ENCODE measurements around the gene DDX51. TPM values are rescaled to one million over a fixed set of nuclear protein-coding genes. Genes with fewer than 3 reads are reported as not detected.
"Not testable (repeated sequence)": the region's sequence is repeated elsewhere in the genome, so short reads cannot be mapped to it uniquely, and the experiment has no call there.

The DDX51 gene
- polyA plus RNA-seq, 3 donors: 10.9 to 12.8 (median 11.7) TPM

DNA sequence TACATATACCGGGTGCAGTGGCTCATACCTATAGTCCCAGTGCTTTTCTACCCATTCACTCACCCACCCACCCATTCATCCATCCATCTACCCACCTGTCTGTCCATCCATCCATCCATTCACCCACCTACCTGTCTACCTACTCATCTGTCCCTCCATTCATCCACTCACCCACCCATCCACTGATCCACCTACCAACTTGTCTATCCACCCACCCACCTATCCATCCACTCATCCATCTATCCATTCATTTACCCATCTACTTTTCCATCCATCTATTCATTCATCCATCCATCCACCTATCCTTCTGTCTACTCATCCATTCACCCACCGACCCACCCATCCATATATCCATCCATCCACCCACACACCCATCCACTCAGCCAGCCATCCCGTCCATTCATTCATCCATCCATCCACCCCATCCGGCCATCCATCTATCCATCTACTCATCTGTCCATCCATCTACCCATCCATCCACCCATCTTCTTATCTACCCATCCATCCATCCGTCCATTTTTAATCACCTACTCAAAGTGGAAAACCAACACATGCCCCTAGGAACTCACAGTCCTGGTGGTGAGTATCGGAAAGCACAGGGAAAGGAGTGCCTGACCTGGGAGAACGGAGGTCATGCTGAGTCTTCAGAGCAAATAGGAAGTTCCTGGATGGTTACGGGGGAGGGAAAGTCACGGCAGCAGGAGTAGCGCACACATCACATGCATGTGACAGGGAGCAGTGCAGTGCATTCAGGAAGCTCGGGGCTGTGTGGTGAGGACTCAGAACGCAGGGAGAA is 20.0 kb downstream of the DDX51 start:
- no peak for DNase-seq (ENCODE audit: low read depth in 3 of 3, low spot score in 2 of 3)

DNA sequence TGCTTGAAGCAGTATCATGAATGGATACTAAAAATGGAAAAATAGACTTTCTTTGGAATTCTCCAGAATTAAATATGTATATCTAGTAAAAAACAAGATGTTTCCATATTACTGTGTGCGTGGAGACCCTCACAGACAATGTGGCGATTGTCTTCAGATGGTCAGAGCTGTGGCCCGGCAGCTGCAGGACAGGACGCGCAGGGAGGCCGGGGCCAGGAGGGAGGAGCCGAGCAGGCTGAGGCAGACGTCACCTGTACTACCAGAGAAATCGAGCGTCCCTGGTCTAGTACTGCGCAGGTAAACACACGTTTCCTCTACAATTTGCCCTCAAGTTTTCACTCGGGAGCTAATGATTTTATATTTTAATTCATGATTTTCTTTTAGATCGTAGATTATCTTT is 22.8 kb downstream of the DDX51 start:
- no peak for DNase-seq (ENCODE audit: low read depth in 3 of 3, low spot score in 2 of 3)

DNA sequence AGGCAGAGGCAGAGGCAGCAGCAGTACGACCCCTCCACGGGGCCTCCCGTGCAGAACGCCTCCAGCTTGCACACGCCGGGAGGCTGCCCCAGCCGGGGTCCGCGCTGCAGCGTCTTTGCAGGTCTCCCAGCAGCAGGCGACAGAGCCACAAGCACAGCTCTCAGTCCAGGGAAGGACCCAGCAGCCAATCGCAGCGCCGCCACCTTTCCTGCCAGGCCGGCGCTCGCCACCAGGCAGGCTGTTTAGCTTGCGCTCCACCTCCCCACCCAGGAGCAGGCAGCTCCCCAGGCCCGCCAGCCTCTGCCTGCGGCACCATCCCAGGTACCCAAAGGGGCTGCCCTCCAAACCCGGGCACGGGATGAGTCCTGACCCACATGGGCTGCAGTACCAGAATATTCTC is 25.2 kb downstream of the DDX51 start:
- no peak for DNase-seq (ENCODE audit: low read depth in 3 of 3, low spot score in 2 of 3)

DNA sequence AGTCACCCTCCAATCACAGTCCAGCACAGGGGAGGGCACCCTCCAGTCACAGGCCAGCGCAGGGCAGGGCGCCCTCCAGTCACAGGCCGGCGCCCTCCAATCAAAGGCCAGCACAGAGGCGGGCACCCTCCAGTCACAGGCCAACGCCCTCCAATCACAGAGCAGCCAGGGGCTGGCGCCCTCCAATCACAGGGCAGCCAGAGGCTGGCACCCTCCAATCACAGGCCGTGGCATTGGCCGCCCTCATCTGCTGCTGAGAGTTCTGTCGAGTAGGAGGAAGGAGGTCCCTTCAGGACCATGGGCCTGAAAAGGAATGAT is 26.6 kb downstream of the DDX51 start:
- DNase-seq (ENCODE audit: low read depth in 3 of 3, low spot score in 2 of 3): no peak

DNA sequence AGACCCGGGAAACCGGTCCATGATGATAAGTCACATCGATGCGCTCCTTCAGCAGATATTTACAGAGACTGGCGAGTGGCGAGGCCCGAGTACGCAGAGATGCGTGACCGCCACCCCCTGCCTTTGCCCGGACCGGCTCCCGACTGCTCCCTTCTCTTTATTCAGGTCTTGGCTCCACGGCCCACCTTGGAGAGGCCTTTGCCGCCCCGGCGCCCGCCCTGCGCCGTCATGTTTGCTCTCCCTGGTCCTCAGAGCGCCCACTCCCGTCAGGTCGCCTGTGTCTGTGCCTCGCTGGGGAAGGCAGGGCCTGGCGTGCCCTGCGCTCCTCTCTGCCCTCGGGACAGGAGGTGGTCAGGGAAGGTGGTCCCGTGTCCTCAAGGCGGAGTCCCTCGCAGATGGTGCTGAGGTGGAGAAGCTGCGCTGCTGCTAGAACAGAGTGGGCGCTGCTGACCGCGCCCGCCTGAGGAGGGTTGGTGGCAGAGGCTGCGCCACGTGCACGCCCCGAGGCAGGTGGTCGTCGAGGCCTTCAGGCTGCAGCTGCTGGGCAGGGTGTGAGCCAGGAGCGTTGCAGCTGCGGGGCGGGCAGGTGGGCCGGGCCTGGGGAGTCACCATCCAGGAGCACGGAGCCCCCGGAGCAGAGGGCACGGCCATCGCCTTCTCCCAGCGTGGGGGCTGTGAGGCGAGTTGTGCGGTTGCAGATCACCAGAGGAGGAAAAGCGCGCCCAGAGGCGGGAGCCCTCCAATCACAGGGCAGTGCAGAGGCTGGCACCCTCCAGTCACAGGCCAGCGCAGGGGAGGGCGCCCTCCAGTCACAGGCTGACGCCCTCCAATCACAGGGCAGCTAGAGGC is 27.2 kb downstream of the DDX51 start:
- no peak for DNase-seq (ENCODE audit: low read depth in 3 of 3, low spot score in 2 of 3)

DNA sequence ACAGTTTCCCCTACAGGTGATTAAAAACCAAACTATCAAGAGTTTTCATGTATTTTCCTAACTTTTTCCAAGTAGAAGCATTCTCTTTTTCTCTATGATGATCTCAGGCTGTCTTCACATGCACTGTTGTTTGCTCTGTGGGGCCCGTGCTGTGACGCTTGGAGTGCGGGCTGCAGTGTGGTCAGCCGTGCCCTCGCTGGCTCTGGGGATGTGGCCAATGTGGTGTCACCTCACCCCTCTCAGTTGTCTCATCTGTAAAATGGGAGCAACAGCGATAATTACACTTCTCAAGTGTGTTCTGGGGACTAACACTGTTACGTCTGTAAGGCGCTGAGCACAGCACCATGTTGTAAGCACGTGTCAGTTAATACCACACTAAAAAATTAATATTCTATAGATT is 28.6 kb downstream of the DDX51 start:
- no peak for DNase-seq (ENCODE audit: low read depth in 3 of 3, low spot score in 2 of 3)

DNA sequence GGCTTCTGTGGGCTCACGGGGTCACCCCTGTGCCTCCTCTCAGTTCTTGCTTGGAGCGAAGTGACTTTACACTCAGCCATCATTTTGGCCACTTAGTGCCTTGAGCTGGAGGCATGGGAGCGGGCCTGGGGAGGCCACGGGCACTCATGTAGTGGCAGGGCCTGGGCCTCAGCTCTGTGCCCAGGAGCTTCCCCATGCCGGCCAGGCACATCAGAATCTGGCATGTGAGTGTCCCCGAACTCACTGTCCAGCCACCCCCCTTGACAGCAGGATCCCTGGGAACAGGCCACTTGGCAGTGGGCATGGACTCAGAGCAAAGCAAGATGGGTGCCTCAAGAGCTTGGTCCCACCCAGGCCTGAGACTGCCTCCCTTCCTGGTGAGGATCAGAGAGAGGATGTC is 29.5 kb downstream of the DDX51 start:
- DNase-seq (ENCODE audit: low read depth in 3 of 3, low spot score in 2 of 3): no peak

DNA sequence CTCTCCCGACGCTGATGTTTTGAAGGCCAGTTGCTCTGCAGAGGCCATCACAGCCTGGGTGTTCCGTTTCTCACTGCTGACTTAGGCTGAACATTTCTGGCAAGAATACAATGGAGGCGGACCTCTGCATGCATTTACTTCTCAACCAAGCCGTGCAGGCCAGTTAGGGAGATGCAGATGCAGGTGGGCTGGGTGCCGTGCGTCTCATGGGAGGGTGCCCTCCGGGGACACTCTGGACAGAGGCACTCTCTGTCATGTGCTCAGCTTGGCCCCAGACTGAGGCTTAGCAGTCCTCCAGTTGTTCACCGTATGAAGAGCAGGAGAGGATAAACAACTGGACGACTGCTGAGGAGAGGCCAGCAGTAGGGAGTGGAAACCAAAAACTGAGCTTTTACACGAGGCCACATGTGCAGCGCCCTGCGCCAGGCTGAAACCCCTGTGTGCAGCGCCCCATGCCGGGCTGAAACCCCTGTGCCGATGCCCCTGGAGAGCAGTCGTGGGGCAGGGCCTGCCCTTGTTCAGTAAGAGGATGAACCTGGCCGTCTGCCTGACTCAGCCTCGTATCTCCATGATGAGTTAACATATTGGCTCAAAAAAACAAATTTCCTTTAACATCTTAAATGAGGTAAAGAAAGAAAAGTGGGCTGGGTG is 32.3 kb downstream of the DDX51 start:
- DNase-seq (ENCODE audit: low read depth in 3 of 3, low spot score in 2 of 3): no peak

DNA sequence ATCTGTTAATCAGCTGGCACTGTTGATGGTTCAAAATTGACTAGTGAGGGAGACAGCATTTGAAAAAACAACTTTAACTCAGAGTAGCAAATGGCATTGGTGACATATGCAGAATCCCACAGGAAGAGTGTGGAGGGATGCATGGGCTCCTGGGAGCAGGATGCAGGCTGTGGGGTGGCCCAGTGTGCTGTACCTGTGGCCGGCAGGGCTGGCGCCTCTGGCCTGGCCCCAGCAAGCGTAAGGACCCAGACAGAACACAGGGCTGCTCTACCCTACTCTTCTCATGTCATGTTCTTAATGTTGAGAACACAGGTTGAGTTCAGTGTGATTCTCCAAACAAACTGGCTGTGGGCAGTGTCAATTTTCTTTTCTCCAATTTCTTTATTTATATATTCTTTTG is 33.4 kb downstream of the DDX51 start:
- DNase-seq (ENCODE audit: low read depth in 3 of 3, low spot score in 2 of 3): no peak

DNA sequence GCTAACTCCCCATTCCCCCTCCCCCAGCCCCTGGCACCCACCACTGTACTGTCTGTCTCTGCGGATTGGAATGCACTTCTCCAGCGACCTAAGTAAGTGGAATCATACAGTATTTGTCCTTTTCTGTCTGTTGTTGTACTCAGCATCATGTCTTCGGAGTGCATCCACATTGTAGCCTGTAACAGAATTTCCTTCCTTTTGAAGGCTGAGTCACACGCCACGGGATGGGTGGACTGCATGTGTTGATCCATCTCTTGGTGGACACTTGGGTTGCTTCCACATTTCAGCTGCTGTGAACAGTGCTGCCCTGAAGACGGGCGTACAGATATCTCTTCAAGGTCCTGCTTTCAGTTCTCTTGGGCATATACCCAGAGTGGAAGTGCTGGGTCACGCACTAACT is 34.4 kb downstream of the DDX51 start:
- no peak for DNase-seq (ENCODE audit: low read depth in 3 of 3, low spot score in 2 of 3)

DNA sequence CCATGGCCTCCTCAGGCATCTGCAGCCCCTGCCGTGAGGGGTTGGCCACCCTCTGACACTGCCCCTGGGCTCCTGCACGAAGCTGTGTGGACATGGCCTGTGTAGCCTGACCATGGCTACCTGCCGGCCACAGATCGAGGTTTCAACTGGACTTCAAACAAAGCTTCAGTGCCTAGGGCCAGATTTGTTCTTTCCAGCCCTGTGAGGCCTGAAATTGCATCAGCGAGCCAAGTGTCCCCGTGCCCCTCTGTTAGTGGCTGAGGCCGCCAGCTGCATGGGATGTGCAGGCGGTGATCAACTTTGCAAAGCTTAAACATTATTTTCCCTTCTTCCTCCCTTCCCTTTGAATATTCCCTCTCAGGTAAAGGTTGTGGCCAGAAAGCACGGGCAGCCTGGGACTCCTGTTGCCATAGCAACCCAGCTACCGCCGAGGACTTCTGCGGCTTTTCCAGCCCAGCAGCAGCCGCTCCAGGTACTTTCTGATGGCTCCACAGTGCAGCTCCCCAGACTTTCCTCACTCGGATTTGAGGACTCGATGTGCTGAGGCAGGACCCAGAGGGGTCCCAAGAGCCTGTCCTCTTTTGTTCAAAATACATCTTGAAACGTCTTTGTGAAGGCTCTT is 35.8 kb downstream of the DDX51 start:
- no peak for DNase-seq (ENCODE audit: low read depth in 3 of 3, low spot score in 2 of 3)

DNA sequence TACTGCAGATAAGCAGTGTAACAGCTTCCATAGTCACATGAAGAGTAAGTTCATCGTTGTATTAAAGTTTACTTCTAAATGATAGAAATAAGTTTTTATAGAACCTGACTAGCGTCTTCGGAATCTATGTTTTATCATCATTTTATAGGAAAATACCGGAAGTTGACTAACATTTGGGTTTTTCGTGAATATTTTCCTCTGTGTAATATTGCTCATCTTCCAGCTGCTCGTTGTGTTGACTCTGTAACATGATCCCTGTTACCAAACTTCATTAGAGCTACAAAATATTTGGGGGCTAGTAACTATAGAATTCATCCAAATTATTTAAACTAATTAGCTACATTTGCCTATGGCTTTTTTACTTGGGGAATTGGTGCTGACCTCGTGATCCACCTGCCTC is 37.2 kb downstream of the DDX51 start:
- no peak for DNase-seq (ENCODE audit: low read depth in 3 of 3, low spot score in 2 of 3)

DNA sequence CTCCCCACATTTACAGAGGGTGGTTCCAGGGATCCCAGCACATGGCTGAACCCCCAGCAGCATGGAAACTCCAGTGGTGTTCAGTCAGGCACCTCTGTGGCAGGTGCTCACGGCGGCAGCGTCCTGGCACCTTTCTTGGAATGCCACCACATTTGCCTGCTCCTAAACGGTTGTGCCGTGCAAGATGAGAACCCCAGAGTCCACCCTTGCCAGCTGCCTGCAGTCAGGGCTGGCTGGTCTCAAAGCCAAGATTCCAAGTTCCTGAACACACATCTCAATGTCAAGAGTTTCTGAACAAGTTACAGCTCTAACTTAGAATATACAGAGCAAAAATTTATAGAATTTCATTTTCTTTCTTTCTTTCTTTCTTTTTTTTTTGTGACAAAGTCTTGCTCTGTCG is 38.7 kb downstream of the DDX51 start:
- DNase-seq (ENCODE audit: low read depth in 3 of 3, low spot score in 2 of 3): no peak

DNA sequence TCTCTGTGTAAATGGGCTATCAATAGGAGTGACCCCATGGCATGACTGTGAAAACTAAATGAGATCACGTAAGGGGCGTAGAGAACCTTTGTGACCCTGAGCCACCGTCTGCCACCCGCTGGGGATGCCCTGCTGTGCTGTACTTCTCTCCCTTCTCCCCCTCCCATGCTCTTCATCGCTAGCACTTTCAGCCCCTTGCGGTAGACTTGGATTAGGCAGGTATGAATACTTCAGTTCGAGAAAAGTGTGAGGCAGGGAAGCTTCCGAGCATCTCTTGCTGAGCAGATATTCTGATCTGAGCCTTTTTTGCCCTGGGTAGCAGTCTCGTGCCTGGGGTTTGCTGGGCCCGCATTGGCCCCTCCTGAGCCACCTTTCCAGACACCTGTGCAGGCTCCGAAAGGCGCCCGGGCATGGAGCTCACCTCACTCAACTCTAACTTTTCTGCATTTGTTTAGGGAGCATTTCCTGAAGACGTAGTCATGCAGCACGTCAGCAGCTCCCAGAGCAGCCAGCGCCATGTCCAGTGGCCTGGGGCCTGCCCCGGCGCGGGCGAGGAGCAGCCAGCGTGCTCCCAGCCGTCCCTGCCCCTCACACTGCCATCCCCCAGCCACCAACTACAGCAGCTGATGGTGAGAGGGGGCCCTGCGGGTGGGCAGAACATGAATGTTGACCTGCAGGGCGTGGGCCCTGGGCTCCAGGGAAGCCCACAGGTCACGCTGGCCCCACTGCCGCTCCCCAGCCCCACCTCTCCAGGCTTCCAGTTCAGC is 40.4 kb downstream of the DDX51 start:
- DNase-seq (ENCODE audit: low read depth in 3 of 3, low spot score in 2 of 3): no peak

DNA sequence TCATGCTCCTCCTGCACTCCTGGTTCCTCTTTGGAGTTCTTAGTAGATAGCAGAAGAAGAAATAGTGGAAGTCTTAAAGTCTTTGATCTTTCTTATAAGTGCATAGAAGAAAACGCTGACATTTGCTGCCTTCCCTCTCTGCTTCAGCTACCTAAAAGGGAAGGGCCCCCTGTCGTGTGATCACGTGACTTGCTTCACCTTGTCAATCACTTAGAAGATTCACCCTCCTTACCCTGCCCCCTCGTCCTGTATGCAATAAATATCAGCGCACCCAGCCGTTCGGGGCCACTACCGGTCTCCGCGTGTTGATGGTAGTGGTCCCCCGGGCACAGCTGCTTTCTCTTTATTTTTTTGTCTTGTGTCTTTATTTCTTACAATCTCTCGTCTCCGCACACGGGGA is 41.0 kb downstream of the DDX51 start:
- not testable (repeated sequence) for DNase-seq (ENCODE audit: low read depth in 3 of 3, low spot score in 2 of 3)

DNA sequence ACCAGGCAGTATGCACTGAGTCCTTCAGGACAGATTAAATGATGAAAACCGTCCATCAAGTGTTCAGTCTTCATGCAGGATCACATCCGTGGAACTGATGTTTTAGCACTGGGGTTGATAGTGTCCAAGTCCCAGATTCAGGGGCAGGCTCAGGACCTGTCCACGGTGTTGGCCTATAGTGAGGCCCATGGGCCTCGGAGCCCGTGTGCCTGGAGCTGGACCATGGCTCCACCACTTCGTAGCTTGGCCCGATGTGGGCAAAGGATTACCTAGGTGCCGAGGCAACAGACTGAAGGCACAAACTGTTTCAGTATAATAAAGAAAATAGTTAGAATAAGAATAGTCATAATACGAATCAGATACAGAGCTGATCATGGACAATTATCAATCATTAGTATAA is 41.8 kb downstream of the DDX51 start:
- no peak for DNase-seq (ENCODE audit: low read depth in 3 of 3, low spot score in 2 of 3)

DNA sequence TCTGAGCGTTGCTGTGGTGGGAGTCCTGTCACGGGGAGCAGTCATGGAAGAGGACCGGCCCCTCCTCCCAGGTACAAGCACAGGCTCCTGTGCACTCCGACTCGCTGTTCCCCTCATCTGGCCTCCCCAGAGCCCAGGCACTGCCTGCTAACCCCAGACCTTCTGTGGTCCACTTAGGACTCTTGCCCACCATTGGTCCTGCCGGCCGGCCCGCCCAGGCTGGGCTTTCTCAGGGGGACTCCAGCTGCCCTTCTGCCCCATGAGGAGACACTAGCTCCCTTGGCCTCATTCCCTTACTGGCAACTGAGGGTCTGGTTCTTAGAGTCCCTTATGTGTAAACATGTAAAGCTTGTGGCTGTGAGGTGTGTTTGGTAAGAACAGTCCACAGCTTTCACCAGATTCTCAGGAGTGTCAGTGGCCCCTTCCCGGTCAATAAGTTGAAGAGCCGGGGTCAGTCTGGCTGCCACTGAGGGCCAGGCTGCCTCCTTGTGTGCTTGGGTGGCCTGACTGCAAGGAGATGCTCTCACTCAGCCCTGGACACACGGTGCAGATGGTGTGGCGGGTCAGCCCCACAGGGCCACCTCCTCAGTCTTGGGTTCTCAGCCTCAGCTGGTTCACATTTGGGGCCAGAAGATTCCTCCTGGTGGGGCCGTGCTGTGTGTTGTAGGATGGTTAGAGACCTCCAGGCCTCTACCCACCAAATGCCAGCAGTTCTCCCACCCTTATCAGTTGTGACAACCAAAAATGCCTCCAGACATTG is 43.6 kb downstream of the DDX51 start:
- no peak for DNase-seq (ENCODE audit: low read depth in 3 of 3, low spot score in 2 of 3)

DNA sequence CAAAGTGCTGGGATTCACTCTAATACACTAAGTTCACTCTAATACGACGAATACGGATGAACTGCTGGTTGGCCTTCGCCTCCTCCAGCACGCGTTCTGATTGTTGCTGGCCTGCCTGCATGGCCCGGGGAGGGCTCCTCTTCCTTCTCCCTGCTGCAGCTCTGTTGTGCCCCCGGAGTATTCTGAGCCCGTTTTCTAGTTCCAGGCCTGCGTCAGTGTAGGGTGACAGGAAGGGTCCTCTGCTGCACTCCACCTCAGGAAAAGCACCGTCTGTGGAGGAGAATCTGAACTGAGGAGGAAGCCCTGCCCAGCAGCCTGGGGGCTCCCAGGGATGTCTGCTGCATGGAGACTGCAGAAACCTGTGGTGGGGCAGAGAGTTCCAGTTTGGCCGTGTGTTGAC is 44.4 kb downstream of the DDX51 start:
- no peak for DNase-seq (ENCODE audit: low read depth in 3 of 3, low spot score in 2 of 3)

DNA sequence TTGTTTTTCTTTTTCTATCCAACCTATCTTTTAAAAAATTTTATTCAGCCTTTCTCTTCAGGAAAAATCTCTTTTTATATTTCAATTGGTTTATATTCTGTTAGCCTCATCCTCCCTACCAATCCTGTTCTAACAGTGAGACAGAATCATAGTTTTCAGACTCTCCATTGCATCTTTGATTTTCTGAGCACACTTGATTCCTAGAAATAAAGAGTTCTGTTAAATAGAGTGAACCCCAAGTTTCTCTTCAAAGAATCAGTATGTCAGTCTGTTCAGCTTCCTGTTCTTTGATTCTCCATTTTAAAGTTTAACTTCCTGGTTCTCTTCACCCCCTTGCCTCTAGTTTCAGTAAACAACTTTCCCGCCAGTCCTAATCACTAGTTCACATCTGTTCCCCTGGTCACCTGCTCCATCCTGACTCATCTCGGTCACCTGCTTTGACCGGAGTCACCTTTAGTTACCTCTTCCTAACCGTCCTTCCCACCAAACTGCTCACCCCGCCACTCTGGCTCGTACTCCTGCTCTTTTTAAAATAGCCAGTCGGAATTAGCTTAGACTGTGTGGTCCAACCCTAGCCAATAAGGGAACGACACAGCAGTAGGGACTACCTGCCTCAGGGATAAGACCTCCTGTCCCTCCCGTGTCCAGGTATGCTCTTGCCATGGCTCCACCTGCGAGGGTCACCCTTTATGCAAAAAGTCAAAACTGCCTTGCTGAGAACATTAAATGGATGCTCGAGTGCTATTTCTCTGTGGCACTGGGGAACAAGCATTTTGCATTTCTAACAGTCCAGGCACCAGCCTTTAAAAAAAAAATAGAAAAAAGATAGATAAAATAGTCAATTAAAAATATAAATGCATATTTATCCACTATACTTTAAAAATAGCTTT is 48.4 kb downstream of the DDX51 start:
- no peak for DNase-seq (ENCODE audit: low read depth in 3 of 3, low spot score in 2 of 3)
